H1 (cell line): Measurements from ENCODE around the gene ITGB2. TPM values are rescaled to one million over a fixed set of nuclear protein-coding genes. Genes with fewer than 3 reads are reported as not detected.

ENCODE experiments used
- CTCF ChIA-PET: fragments of 300-600 bp; sonication (Branson Sonifier 250); formaldehyde crosslinking; loops from one replicate; lab custom pipeline; 2021; ENCODE audit not compliant: partially characterized antibody; lab: Charles Lee
- POLR2A ChIA-PET: fragments of 300-600 bp; sonication (Branson Sonifier 250); formaldehyde crosslinking; loops from one replicate; lab custom pipeline; 2021; ENCODE audit warnings: inconsistent platforms; ENCODE audit not compliant: partially characterized antibody; lab: Charles Lee
- DNase-seq, 2 experiments: peaks; one replicate each; pipeline versions ENCODE4 v3.0.0 to v3.0.0-alpha.2; 2010 to 2022; ENCODE audit warnings: low spot score in 2 of 2, low read depth in 1 of 2, mixed read lengths in 1 of 2
- FAIRE-seq: peaks from 2 replicates; lab custom pipeline; 2011; peaks lifted over from hg19 to GRCh38; lab: Jason Lieb, UNC
- H2AFZ ChIP-seq: 2 replicates; pipeline ENCODE4 v1.8.1; 2012; ENCODE audit warnings: low read length, inconsistent platforms
- H2AK5ac ChIP-seq: 2 replicates; pipeline ENCODE4 v1.6.1; 2013; ENCODE audit warnings: low read depth, low read length
- H2BK120ac ChIP-seq: replicated peaks from 2 replicates; pipeline ENCODE3; 2013; ENCODE audit warnings: low read depth, low read length, inconsistent platforms
- H2BK12ac ChIP-seq: 2 replicates; pipeline ENCODE4 v1.6.1; 2013; ENCODE audit warnings: low read depth, low read length
- H2BK15ac ChIP-seq: 2 replicates; pipeline ENCODE4 v1.6.1; 2013; ENCODE audit warnings: low read length
- H2BK20ac ChIP-seq: 2 replicates; pipeline ENCODE4 v1.6.1; 2013; ENCODE audit warnings: low read length
- H2BK5ac ChIP-seq: 2 replicates; pipeline ENCODE4 v1.6.1; 2013; ENCODE audit warnings: low read depth, low read length
- H3K14ac ChIP-seq: 2 replicates; pipeline ENCODE4 v1.6.1; 2013; ENCODE audit warnings: inconsistent platforms; ENCODE audit not compliant: insufficient read length
- H3K18ac ChIP-seq: 2 replicates; pipeline ENCODE4 v1.6.1; 2013; ENCODE audit warnings: low read length; ENCODE audit errors: extremely low read depth
- H3K23ac ChIP-seq: 2 replicates; pipeline ENCODE4 v1.6.1; 2013; ENCODE audit warnings: inconsistent platforms; ENCODE audit not compliant: insufficient read length
- H3K23me2 ChIP-seq: 2 replicates; pipeline ENCODE4 v1.6.1; 2013; ENCODE audit warnings: low read depth, low read length
- H3K27ac ChIP-seq: 2 replicates; pipeline ENCODE4 v1.6.1; 2011; ENCODE audit warnings: low read depth, low read length, inconsistent platforms
- H3K27me3 ChIP-seq, 4 experiments: replicated peaks in 1 of 4; 1 replicate in 1 of 4; 2 replicates in 3 of 4; pipeline versions ENCODE4 v1.6.1 to v1.8.1; 2011 to 2013; ENCODE audit warnings: low read length in 3 of 4, mild to moderate bottlenecking in 3 of 4, inconsistent platforms in 2 of 4, mixed read lengths in 2 of 4, moderate library complexity in 1 of 4; ENCODE audit not compliant: control insufficient read depth in 3 of 4, insufficient read depth in 3 of 4; ENCODE audit errors: extremely low read depth in 1 of 4
- H3K36me3 ChIP-seq, 4 experiments: 2 replicates each; pipeline versions ENCODE4 v1.6.1 to v1.8.1; 2011 to 2013; ENCODE audit warnings: mild to moderate bottlenecking in 4 of 4, low read length in 3 of 4, moderate library complexity in 2 of 4, control low read depth in 1 of 4, inconsistent platforms in 1 of 4; ENCODE audit not compliant: insufficient read depth in 4 of 4, control insufficient read depth in 2 of 4
- H3K4ac ChIP-seq: replicated peaks from 2 replicates; pipeline ENCODE3; 2013; ENCODE audit warnings: low read length, low read depth, mixed read lengths, inconsistent platforms; ENCODE audit not compliant: insufficient read length
- H3K4me1 ChIP-seq, 4 experiments: replicated peaks in 1 of 4; 1 replicate in 1 of 4; 2 replicates in 3 of 4; pipeline versions ENCODE4 v1.6.1 to v1.8.1; 2011 to 2013; ENCODE audit warnings: low read length in 3 of 4, inconsistent platforms in 2 of 4, mixed read lengths in 1 of 4; ENCODE audit not compliant: insufficient read depth in 4 of 4, control insufficient read depth in 3 of 4
- H3K4me2 ChIP-seq, 2 experiments: 2 replicates each; pipeline versions ENCODE4 v1.6.1 to v1.8.1; 2011 to 2013; ENCODE audit warnings: low read depth in 2 of 2, low read length in 2 of 2, control low read depth in 1 of 2, inconsistent platforms in 1 of 2, mild to moderate bottlenecking in 1 of 2; ENCODE audit not compliant: insufficient read depth in 1 of 2
- H3K4me3 ChIP-seq, 4 experiments: fragments of 200-600, 300-600 bp in 1 of 4; sonication (generic), shearing (Covaris generic), sonication (Bioruptor Twin) in 1 of 4; 2 replicates each; pipeline versions ENCODE4 v1.5.1 to v1.8.1; 2011 to 2016; ENCODE audit warnings: low read length in 4 of 4, low read depth in 3 of 4, control low read depth in 2 of 4, inconsistent platforms in 2 of 4, mild to moderate bottlenecking in 2 of 4, mixed read lengths in 1 of 4, moderate library complexity in 1 of 4; ENCODE audit not compliant: insufficient read depth in 2 of 4; ENCODE audit errors: extremely low read depth in 1 of 4
- H3K56ac ChIP-seq: replicated peaks from 2 replicates; pipeline ENCODE3; 2013; ENCODE audit warnings: low read depth, mild to moderate bottlenecking, mixed read lengths, low read length, inconsistent platforms; ENCODE audit not compliant: insufficient read length
- H3K79me1 ChIP-seq: 2 replicates; pipeline ENCODE4 v1.6.1; 2013; ENCODE audit warnings: low read depth, low read length, control low read depth
- H3K79me2 ChIP-seq, 2 experiments: 2 replicates each; pipeline versions ENCODE4 v1.6.1 to v1.8.1; 2012 to 2013; ENCODE audit warnings: low read length in 2 of 2, mild to moderate bottlenecking in 2 of 2, inconsistent platforms in 1 of 2; ENCODE audit not compliant: insufficient read depth in 2 of 2, control insufficient read depth in 1 of 2
- H3K9ac ChIP-seq, 4 experiments: replicated peaks in 1 of 4; 1 replicate in 1 of 4; 2 replicates in 3 of 4; pipeline versions ENCODE4 v1.6.1 to v1.8.1; 2011 to 2013; ENCODE audit warnings: low read depth in 3 of 4, low read length in 3 of 4, control low read depth in 2 of 4, mild to moderate bottlenecking in 2 of 4, moderate library complexity in 2 of 4, inconsistent platforms in 1 of 4; ENCODE audit errors: extremely low read depth in 1 of 4
- H3K9me3 ChIP-seq, 2 experiments: 2 replicates each; pipeline versions ENCODE4 v1.6.1 to v1.8.1; 2012 to 2013; ENCODE audit warnings: mild to moderate bottlenecking in 2 of 2, moderate library complexity in 2 of 2, control low read depth in 1 of 2, inconsistent platforms in 1 of 2, low read depth in 1 of 2, low read length in 1 of 2, mixed read lengths in 1 of 2; ENCODE audit not compliant: insufficient read depth in 2 of 2
- H4K20me1 ChIP-seq, 2 experiments: replicated peaks in 1 of 2; 2 replicates each; pipeline versions ENCODE3 to v1.8.1; 2011 to 2013; ENCODE audit warnings: inconsistent platforms in 2 of 2, low read length in 2 of 2, mild to moderate bottlenecking in 1 of 2; ENCODE audit not compliant: insufficient read depth in 2 of 2, control insufficient read depth in 1 of 2
- H4K5ac ChIP-seq: 2 replicates; pipeline ENCODE4 v1.6.1; 2013; ENCODE audit warnings: low read length, low read depth, mixed read lengths, inconsistent platforms; ENCODE audit not compliant: insufficient read length
- H4K8ac ChIP-seq: 2 replicates; pipeline ENCODE4 v1.8.0; 2013; ENCODE audit warnings: mild to moderate bottlenecking, moderate library complexity, low read length, inconsistent platforms; ENCODE audit not compliant: insufficient read depth; ENCODE audit errors: extremely low read depth
- H4K91ac ChIP-seq: replicated peaks from 2 replicates; pipeline ENCODE3; 2013; ENCODE audit warnings: low read length, mixed read lengths, inconsistent platforms; ENCODE audit not compliant: insufficient read length
- CEBPB ChIP-seq: IDR thresholded peaks from 2 replicates; pipeline ENCODE4 v1.6.1; 2012; ENCODE audit warnings: low read depth, low read length
- EGR1 ChIP-seq: IDR thresholded peaks from 2 replicates; pipeline ENCODE4 v1.6.1; 2011; ENCODE audit warnings: low read depth, low read length, borderline replicate concordance
- EP300 ChIP-seq, 2 experiments: IDR thresholded peaks; 1 replicate in 1 of 2; 2 replicates in 1 of 2; pipeline ENCODE4 v1.6.1; 2011 to 2012; ENCODE audit warnings: low read depth in 2 of 2, low read length in 2 of 2, mild to moderate bottlenecking in 2 of 2, borderline replicate concordance in 1 of 2, inconsistent platforms in 1 of 2, moderate library complexity in 1 of 2
- KDM5A ChIP-seq: fragments of 200-600 bp; IDR thresholded peaks from 2 replicates; pipeline ENCODE4 v1.7.1; 2012; ENCODE audit warnings: mild to moderate bottlenecking, low read length, inconsistent platforms, mixed read lengths
- POU5F1 ChIP-seq: IDR thresholded peaks from 2 replicates; pipeline ENCODE4 v1.6.1; 2011; ENCODE audit warnings: low read depth, mild to moderate bottlenecking, low read length, moderate library complexity
- TAF1 ChIP-seq: IDR thresholded peaks from 2 replicates; pipeline ENCODE4 v1.6.1; 2011; ENCODE audit warnings: mild to moderate bottlenecking, low read depth, low read length
- ZNF274 ChIP-seq: IDR thresholded peaks from 2 replicates; pipeline ENCODE4 v1.7.0; 2012; ENCODE audit warnings: low read length, borderline replicate concordance; ENCODE audit errors: extremely low read depth
- WGBS, 2 experiments: shearing (Covaris generic) in 1 of 2; methylation state at CpG; one replicate each; pipeline versions ENCODE4 v1.1.6 to v1.1.7; 2013 to 2015; ENCODE audit warnings: low lambda C conversion rate in 2 of 2, mixed read lengths in 2 of 2, inconsistent platforms in 1 of 2, low coverage in 1 of 2, missing lambda C conversion rate in 1 of 2; ENCODE audit not compliant: insufficient replicate concordance in 2 of 2, insufficient coverage in 1 of 2, insufficient read length in 1 of 2; ENCODE audit errors: extremely low coverage in 1 of 2, missing lambda C conversion rate in 1 of 2; 5-methylcytosine and 5-hydroxymethylcytosine counted together
- polyA plus RNA-seq, 7 experiments: library from polyadenylated mRNA; depleted of rRNA in 3 of 7; stranded (reverse) in 5 of 7; unstranded in 2 of 7; fragments of >200 nt in 5 of 7; fragments of 200-250 nt in 2 of 7; gene quantifications; 1 replicate in 5 of 7; 2 replicates in 1 of 7; 4 replicates in 1 of 7; pipeline versions ENCODE4 v1.2.1 to v1.2.3, GENCODE V29; 2011 to 2013; ENCODE audit warnings: missing spikeins in 2 of 7, mixed read lengths in 2 of 7
- total RNA-seq: library from RNA; stranded (reverse); fragmentation: NEBNext Ultra II Directional; extraction: Animal tissue kit (Norgen Biotek cat#: 25700); gene quantifications from 2 replicates; pipeline ENCODE4 v1.2.1, GENCODE V29; 2021
- TF ChIP-seq, protein P1 (sequence below): IDR thresholded peaks from 2 replicates; pipeline ENCODE4 v1.6.1; 2012; ENCODE audit warnings: inconsistent platforms

Gene ITGB2
- total and polyA plus RNA-seq, 2 of the 8 experiments (the other 6 are each of a cell fraction or from before 2014, with no cell fraction given): 0.24 to 0.63 TPM

DNA sequence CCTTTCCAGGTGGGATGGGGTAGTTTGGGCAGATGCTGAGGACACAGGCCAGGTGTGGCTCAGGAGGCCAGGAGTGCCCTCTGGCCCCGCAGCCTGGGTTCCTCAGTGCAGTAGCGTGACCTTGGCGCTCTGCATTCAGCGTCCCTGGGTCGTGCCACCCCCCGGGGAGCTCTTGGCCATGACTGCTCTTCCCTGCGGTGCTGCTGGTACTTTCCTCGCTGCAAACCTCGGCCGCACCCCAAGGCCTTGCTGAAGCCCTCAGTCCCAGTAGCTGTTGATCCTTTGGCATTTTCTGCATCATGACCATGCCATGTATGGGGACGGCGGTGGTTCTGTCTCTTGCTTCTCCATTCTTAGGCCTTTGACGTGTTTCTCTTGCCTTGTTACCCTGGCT is 32.9 kb upstream of the ITGB2 start:
- H3K4me3 ChIP-seq: no peak overlapping the region
- no peak overlapping the region for H2AK5ac ChIP-seq
- no peak overlapping the region; the same call in 1 of the 2 replicates for H4K8ac ChIP-seq
- ChIA-PET CTCF (interaction anchor here (0.9 to 5.7 kb wide), 8 partner anchors 24 to 175 kb away, joined by 3 to 29 read pairs (median 3); no protein-coding TSS in a partner anchor), POLR2A (interaction anchor here (0.9 kb wide), 1 partner anchor 14 kb away, joined by 3 read pairs; the partner anchor contains the start of gene SLX9)
- H3K27me3 ChIP-seq: no peaks in the 10 kb centered on the region
- no peaks in the 10 kb centered on the region; a peak in 1 of 7 replicates for H3K4me1 ChIP-seq
- no peak overlapping the region for H2BK15ac ChIP-seq
- no peak overlapping the region for H3K4me2 ChIP-seq
- H3K9ac ChIP-seq: no peak overlapping the region; a peak in 1 of 7 replicates
- H3K79me1 ChIP-seq: peaks cover 28% of the 10 kb centered on the region
- no peak overlapping the region for H2AFZ ChIP-seq
- H2BK20ac ChIP-seq: no peak overlapping the region
- peaks cover 3 to 17% (median 12%) of the 10 kb centered on the region in 4 experiments; a peak in 5 of 8 replicates for H3K36me3 ChIP-seq
- H3K56ac ChIP-seq: no peak overlapping the region
- 96% methylated on average over 10 of the region's 13 CpGs; no CpG with 5 or more reads in 1 of the 2 experiments for WGBS, 2 experiments
- H4K20me1 ChIP-seq: peaks cover 27 to 64% of the 10 kb centered on the region in 2 experiments
- FAIRE-seq (no peak), DNase-seq (no peak)
- no peak overlapping the region for H3K14ac ChIP-seq
- peaks cover 5 to 71% of the 10 kb centered on the region in 2 experiments; a peak in 3 of 4 replicates for H3K79me2 ChIP-seq
- no peak overlapping the region for H2BK5ac ChIP-seq
- no peak overlapping the region for H3K23ac ChIP-seq
- no peak overlapping the region for H3K27ac ChIP-seq
- no peak overlapping the region for H4K91ac ChIP-seq
- no peaks in the 10 kb centered on the region for H3K9me3 ChIP-seq
- H2BK12ac ChIP-seq: no peak overlapping the region
- H3K18ac ChIP-seq: no peak overlapping the region
- H3K4ac ChIP-seq: no peak overlapping the region
- TF ChIP-seq TAF1: no peak
- TF ChIP-seq CEBPB: no peak
- TF ChIP-seq EGR1: no peak
- TF ChIP-seq ZNF274: no peak
- TF ChIP-seq EP300 (IDR thresholded peaks at IDR 0.05; ENCODE audit: borderline replicate concordance in 1 of 2, low read depth in 2 of 2, low read length in 2 of 2): no peak
- TF ChIP-seq POU5F1: no peak
- TF ChIP-seq, protein P1, sequence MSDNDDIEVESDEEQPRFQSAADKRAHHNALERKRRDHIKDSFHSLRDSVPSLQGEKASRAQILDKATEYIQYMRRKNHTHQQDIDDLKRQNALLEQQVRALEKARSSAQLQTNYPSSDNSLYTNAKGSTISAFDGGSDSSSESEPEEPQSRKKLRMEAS: no peak
- TF ChIP-seq KDM5A: no peak
- no peak overlapping the region for H4K5ac ChIP-seq
- H2BK120ac ChIP-seq: no peak overlapping the region
- H3K23me2 ChIP-seq: no peaks in the 10 kb centered on the region
